HG02981 (cell line): ENCODE measurements around the gene MRPS7.
"Not testable (repeated sequence)": the region's sequence is repeated elsewhere in the genome, so short reads cannot be mapped to it uniquely, and the experiment has no call there.

ENCODE experiments used
- ATAC-seq: cut with Tn5 transposase; IDR thresholded peaks from one replicate; pipeline ENCODE4 v1.9.1; 2021; ENCODE audit warnings: mild to moderate bottlenecking, moderate library complexity; ENCODE audit not compliant: unreplicated experiment

The MRPS7 gene

DNA sequence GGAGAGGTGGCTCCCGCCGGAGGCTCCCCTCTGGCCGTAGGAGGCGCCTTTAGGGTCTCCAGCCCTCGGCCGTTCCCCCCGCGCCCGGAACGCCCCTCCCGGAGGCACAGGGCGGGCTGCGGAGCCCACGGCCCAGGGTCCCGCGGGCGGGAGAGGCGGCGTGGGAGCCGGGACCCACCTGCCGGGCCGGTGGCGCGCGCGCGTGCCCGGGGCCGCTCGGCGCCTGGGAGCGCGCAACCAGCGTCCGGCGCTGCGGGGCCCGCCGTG lies 9.2 kb downstream of the MRPS7 start, which contains the start of gene MIF4GD:
Gene MIF4GD (minus strand): TSS at position 266 of the 267 bp plus-strand sequence. CDS start 1,036 bp downstream, outside the sequence.
- ATAC-seq, result no peak

DNA sequence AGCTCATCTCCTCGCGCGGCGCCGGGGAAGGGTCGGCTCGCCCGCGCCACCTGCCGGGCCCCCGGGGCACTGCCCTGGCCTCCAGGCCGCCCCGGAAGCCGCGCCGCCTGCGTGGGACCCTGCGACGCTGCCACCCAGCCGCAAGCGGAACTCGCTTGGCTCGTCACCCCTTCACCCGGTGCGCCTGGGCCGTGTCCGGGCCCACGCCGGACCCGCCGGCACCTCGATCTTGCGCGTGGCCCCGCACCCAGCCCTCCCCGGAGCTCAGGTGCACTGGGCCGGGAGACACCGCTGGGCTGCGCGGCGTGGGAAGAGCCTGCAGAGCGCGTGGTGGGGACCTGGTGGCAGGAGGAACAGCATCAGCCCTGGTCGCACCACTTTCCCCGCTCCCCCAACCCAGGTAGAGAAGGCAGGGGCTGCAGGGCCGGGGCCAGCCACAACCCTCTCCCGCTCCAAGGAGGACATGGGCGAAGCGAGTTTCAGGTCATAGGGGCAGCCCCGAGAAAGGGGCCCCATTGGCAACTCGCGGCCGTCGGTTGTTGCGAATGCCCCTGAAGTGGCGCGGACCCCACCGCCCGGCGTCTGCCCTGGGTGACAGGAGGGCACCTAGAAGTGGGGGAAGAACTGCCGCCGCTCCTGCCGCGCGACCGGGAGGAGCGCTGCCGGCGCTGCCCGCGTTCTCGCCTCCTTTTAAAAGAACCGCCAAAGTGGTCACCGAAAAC lies 9.7 kb downstream of the MRPS7 start:
- ATAC-seq, result peak; percentile 64

DNA sequence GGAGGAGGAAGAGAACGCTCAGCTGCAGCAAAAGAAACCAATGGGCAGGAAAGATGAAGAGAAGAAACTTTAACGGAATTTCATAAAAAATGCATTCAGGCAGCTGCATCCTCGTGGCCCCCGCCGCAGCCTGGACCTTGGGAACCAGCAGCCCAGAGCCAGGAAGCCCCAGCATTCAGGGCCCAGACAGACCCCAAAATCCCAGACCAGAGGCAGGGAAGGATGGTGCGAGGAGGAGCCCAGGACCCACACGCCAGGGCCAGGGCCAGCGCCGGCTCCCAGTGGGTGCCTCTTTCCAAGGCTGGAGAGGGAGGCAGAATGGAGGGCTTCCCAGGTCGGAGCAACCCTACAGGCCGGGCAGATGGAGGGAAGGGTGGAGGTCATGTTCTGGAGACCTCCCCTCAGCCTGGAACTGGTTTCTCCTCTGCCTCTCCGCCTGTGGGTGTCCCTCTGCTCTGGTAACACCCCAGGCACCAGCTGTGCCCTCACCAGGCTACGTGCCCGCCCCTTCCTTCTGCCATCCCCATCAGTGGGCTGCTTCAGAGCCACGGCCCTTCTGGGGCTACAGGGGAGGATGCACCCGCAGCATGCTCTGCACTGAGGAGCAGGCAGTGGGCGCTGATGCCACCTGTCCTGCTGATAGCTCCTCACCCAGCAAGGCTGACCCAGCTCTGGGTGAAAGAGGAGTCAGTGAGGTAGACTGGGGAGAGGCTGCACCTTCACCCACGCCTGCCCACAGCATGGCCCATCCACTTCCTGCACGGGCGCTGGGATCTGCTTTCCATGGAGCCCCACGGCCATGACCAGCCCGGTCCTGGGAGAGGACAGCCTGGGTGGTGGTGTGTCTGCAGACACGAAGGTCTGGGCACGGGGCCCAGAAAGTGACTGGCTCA lies 10.5 kb downstream of the MRPS7 start:
- ATAC-seq, result no peak

DNA sequence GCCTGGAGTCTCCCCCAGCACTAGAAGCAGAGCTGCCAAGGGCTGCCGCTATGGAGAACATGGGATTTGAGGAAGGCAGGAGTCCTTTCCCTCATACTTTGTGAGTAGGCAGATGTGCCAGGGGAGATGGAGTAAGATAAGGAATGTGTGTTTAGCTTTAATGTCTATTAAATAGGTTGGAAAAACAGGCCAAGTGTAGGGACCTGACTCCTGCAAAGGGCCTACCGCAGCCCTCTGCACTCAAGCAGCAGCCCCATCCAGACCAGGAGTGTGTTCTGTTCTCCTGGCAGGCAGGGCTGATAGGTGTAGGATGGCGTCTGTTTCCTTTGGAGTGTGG lies 11.1 kb downstream of the MRPS7 start:
- ATAC-seq, result no peak

DNA sequence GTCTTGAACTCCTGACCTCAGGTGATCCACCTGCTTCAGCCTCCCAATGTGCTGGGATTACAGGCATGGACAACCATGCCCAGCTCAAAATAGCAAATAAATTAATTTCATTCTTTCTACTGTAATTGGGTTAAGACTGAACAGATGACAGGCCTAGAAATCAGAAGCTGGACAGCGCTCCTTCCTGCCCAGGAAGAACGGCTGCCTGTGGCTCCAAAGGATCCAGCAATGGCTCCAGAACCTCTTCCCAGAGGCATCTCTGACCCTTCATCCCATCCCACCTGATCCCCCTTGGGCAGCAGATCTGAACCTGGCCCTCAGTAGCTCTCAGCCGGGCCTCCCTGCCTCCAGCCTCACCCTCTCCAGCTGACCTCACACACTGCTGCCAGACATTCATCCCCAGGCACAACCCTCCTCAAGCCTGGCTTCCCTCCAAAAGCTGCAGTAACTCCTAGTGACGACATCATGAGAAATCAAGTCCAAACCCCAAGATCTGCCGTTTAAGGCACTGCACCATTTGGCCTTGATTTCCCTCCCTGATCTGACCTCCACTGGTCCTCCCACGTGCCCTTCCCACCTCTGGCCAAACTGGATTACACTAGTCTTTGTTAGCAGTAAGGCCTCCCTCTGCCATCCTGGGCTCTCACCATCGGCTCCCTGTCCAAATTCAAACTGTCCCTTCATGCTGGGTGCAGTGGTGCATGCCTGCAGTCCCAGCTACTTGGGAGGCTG lies 12.5 kb downstream of the MRPS7 start:
- no peak for ATAC-seq

DNA sequence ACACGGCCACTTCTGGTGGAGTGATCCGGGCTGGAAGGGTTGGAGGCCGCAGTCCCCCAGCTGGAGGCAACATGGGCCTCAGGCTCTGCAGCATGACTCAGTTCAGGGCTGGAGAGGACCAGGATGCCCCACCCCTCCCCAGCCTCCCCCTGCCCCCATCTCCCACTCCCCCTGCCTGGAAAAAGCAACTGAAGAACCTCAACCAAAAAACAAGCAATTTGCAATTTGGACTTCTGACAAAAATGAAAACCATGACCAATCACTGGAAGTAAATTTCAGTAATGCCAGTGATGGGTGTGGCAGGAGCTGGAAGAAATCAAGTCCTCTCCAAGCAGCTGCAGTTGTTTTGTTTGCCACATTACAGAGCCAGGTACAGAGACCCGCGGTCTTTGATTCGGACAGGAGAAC lies 16.0 kb downstream of the MRPS7 start:
- no peak for ATAC-seq

DNA sequence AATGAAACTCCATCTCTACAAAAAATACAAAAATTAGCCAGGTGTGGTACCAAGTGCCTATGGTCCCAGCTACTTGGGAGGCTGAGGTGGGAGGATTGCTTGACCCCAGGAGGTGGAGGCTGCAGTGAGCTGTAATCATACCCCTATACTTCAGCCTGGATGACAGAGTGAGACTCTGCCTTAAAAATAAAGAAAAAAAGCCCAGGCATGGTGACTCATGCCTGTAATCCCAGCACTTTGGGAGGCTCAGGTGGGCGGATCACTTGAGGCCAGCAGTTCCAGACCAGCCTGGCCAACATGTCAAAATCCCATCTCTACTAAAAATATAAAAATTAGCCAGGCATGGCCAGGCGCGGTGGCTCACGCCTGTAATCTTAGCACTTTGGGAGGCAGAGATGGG lies 18.5 kb downstream of the MRPS7 start:
- ATAC-seq, result not testable (repeated sequence)

DNA sequence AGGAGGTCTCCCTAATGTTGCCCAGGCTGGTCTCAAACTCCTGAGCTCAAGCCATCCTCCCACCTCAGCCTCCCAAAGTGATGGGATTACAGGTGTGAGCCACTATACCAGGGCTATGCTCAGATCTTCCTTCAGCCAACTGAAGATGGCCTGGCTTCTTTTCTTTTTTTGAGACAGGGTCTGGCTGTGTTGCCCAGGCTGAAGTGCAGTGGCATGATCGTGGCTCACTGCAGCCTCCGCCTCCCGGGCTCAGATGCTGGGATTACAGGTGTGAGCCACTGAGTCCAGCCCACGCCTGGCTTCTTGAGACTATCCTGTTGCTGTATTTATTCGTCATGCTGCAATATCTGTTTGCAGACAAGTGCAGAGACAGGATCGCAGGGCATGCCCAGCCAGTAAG lies 23.4 kb downstream of the MRPS7 start:
- ATAC-seq, result no peak

DNA sequence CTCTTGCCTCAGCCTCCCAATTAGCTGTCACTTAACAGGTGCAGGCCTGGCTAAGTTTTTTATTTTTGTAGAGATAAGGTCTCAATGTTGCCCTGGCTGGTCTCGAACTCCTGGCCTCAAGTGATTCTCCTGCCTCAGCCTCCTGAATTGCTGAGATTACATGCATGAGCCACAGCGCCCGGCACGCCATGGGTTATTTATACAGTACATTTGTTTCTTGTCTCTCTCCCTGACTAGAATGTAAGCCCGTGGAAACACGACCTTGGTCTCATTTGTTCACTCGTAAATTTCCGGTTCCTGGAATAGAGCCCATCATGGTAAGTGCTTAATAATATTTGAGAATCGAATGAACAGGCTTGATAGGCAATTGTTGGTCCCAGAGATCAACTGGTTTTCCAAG lies 25.5 kb downstream of the MRPS7 start:
- ATAC-seq, result no peak

DNA sequence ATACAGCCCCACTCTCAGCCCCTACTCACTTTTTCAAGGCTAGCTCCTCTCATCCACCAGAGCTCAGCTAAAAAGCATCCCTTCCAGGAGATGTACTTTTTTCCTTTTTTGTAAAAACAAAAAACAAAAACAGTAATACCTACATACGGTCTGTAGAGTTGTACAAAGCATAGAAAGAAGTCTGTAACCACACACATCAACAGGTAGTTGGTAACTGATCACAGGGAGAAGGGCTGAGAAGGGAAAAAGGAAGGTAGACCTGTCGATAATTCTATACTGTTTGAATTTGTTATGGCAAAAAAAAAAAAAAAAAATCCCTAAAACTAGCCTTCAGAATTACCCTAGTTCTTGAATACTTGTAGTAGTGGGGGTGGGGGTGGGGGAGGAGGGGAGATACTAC lies 26.7 kb downstream of the MRPS7 start:
- no peak for ATAC-seq

DNA sequence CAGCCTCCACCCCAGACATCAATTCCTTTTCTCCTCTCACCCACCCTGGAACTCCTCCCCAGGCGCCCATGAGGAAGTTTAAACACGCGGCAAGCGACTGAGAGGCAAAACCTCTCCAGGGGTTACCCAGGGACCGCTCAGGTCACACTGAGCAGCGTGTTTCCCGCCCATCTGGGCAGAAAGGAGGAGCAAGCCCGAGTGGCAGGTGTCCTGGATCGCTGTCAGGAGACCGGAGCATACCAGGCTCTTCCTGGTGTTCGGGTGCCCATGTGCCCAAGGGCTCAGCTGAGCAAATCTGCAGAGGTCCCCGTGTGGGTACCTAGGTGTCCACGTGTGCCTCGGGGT lies 27.1 kb downstream of the MRPS7 start:
- peak; percentile 14 for ATAC-seq

DNA sequence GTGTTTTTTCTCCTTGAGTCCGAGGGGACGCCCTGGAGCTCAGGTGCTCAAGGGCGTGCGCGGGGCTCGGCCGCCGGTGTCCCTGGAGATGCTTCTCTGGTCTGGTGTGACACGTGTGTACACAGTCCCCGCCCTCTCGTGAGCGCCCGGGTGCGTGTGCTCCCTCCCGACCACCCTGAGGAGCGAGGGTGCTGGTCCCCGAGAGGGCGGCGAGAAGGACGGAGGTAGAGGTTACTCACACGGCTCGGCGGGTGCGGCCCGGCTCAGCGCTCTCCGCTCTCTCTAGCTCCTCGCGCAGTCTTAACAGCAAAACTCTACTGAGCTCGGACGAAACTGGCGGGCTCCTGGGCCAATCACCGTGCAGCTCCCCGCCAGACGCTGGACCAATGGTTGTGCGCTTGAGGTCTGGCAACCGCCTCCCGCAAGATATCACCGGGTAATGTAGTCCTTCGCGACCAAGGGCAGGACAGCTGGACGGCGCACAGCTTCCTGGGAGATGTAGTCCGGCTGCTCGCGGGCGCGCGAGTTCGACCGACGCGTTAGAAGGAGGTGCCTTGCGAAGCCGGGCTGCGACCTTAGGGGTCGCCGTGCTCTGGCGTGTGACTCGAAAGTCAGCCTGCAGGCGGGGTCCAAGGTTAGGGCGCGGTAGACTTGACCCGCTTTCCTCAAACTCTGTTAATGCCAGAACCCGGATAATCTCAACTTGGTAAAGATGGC lies 27.6 kb downstream of the MRPS7 start, which contains the start of gene SLC25A19:
Gene SLC25A19 (minus strand): TSS at position 319 of the 717 bp plus-strand sequence. CDS start 2,669 bp downstream, outside the sequence.
- peak; percentile 91 for ATAC-seq

DNA sequence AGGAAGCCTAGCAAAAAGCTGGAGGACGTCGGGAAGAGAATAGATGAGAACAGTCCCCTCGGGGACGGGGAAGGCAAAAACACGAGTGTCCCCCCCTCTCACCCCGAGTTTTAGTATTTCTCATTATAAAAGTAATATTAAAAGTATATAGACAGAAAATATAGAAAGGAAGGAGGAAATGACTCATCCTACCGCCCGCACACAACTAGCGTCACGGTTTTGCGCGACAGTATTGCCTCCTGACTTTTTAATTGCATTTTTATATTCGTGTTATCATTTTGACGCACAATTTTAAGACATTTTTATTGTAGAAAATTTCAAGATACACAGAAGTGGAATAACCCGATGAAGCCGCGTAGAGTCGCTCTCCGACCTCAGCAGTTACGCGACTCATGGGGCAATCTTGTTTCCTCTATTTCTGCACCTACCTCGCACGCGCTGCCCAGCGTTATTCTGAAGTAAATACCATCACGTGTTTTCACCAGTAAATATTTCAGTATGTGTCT lies 28.2 kb downstream of the MRPS7 start:
- peak; percentile 16 for ATAC-seq

DNA sequence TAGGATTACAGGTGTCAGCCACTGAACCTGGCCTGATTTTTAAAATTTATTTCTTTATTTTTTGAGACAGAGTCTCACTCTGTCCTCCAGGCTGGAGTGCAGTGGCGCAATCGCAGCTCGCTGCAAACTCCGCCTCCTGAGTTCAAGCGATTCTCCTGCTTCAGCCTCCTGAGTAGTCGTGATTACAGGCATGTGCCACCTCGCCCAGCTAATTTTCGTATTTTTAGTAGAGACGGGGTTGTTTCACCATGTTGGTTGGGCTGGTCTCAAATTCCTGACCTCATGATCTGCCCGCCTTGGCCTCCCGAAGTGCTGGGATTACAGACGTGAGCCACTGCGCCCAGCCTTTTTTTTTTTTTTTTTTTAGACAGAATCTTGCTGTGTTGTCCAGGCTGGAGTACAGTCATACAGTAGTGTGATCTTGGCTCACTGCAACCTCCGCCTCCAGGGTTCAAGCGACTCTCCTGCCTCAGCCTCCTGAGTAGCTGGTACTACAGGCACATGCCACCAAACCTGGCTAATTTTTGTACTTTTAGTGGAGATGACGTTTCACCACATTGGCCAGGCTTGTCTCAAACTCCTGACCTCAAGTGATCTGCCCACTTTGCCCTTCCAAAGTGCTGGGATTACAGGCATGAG lies 31.2 kb downstream of the MRPS7 start:
- not testable (repeated sequence) for ATAC-seq

DNA sequence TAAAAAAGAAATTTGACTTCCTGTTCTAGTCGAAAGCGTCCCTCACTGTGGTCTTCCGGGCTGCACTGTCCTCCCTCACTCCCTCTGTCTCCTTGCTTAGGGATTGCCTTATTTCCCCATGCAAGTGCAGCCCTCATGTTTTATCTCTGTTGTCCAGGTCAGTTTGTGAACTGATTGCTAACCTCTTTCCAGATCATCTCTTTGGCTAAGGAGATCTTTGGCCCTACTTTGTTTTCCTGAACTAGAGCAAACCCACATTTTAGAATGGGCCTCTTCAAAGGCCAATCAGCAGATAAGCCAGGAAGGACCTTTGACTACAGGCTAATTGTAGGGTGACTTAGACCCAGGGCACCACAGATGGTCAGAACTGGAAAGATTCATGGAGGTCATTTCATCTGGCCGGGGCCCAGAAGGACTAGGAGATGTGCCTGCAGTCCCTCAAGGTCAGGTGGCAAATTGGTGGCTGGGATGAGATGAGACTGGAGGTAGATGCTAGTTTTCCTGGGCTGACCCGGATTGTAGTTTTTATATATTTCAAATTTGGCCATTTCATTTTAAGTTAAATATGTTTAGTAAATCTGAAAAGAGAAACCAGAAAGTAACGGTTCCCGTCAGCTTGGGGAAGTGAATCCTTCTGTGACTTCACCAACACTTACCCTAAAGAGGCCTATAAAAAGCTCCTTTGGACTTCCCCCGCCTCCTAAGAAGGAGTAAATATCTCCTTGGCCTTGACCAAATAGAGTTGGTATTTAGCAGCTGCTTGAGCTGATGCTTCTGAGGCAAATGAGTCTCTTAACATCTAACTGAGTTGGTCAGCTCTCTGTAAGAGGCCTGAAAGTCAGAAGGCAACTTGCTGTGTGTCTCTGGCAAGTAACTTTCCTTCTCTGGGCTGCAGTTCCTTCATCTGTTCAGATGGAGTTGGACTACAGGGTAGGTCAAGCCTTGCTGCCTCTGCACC lies 33.8 kb downstream of the MRPS7 start:
- ATAC-seq, result peak; percentile 67

DNA sequence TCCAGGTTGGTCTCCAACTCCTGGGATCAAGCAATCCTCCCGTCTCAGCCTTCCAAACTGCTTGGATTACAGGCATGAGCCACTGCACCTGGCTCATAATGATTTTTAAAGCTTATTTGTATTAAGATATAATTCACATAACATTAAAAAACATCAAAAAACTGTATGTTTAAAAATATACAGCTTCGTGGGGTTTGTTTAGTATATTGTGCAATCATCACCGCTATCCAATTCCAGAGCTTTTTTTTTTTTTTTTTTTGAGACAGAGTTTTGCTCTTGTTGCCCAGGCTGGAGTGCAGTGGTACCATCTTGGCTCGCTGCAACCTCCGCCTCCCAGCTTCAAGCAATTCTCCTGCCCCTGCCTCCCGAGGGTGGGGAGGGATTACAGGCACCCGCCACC lies 38.6 kb downstream of the MRPS7 start:
- ATAC-seq, result no peak

DNA sequence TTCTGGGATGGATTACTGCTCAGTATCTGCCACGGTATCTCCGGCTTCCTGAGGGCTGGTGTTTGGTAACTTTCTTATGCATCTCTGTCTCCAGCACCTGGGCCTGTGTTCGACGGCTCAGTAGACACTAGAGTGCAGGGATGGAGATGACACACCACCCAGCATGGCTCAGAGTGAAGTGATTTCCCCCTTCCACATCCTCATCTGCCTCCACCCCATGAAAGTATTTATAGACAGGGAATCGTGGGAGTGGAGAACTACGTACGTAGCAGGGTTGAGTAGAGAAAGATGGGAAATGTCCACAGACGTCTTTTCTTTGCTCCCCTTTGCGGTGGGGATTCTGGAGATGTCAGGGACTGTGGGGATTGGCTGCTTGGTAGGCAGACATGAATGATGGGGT lies 39.4 kb downstream of the MRPS7 start:
- ATAC-seq, result no peak

DNA sequence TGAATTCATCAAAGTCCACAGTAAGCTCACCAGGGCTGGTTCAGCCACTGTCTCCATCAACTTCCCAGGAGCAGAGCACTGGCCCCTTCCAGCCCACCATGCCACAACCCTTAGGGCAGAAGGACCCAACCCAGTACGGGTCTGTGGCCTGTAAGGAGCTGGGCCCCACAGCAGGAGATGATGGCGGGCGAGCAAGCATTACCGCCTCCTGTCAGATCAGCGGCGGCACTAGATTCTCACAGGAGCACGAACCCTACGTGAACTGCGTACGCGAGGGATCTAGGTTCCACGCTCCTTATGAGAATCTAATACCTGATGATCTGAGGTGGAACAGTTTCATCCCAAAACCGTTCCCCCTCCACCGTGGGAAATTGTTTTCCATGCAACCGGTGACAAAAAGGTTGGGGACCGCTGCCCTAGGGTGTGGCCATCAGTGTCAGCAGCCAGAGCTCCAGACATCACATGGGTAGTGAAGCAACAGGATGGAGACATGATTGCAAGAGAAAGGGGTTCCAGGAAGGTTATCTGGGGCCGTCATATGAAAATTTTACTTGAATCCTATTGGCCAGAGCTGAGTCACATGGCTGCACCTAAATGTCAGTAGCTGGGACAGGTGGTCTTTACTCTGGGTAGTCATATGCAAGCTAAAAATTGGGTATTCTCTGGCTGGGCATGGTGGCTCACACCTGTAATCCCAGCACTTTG lies 40.0 kb downstream of the MRPS7 start:
- no peak for ATAC-seq
